ENCODE measurements around the gene KCNJ15. TPM values are rescaled to one million over a fixed set of nuclear protein-coding genes. Genes with fewer than 3 reads are reported as not detected.

KCNJ15 gene
- total RNA-seq: 1.3 and 1.9 TPM in 2 replicates

GRCh38 chr21:38256599-38257302, at the start of gene KCNJ15:
KCNJ15 (plus strand) TSS chr21:38256991; CDS start chr21:38299262, 42,271 bp downstream.

Other genes with a start within 250 kb of the KCNJ15 start
- not detected in 2 replicates for gene ERG, start 241.5 kb downstream of the KCNJ15 start, total RNA-seq